ENCODE data around the gene LRRC49.
A peak's percentile ranks its signal among the peaks of the same experiment; 100 is the strongest.

LRRC49 gene

DNA sequence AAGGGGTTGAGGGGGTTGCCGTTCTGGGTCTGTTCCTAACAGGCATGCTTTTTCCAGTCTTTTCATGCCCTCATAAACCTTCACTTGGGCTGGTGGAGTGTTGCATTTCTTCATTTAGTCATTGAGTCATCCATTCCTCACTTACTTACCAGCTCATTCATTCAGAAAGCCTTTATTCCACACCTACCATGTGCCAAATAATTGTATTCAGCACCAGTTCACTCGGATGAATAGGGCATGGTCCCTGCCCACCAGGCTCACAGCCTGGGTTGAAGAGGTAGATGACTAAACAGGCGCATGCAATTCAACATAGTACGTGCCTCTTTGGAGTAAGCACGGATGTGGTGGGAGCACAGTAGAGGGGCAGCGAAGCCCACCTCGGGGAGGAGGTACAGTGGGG lies 187.5 kb downstream of the LRRC49 start:
- TF ChIP-seq SNAI2 (CRISPR knock-in tag; IDR thresholded peaks at IDR 0.05) (no peak), TCF4 (CRISPR knock-in tag; IDR thresholded peaks at IDR 0.05; ENCODE audit: borderline replicate concordance) (no peak), ZNF565 (CRISPR knock-in tag; conservative IDR thresholded peaks at IDR 0.05; ENCODE audit: low read depth) (no peak), ZC3H10 (CRISPR knock-in tag; IDR thresholded peaks at IDR 0.05) (no peak), OSR1 (CRISPR knock-in tag; IDR thresholded peaks at IDR 0.05) (no peak), GLIS3 (CRISPR knock-in tag; IDR thresholded peaks at IDR 0.05) (no peak), ZNF8 (CRISPR knock-in tag; IDR thresholded peaks at IDR 0.05) (no peak), PPARA (CRISPR knock-in tag; IDR thresholded peaks at IDR 0.05; ENCODE audit: borderline replicate concordance) (no peak), ARNTL (CRISPR knock-in tag; IDR thresholded peaks at IDR 0.05; ENCODE audit: borderline replicate concordance, low read depth) (no peak), CSDC2 (CRISPR knock-in tag; IDR thresholded peaks at IDR 0.05) (no peak), ISL1 (CRISPR knock-in tag; IDR thresholded peaks at IDR 0.05) (no peak), ZFP3 (CRISPR knock-in tag; IDR thresholded peaks at IDR 0.05) (no peak)
- TF ChIP-seq, protein P1, sequence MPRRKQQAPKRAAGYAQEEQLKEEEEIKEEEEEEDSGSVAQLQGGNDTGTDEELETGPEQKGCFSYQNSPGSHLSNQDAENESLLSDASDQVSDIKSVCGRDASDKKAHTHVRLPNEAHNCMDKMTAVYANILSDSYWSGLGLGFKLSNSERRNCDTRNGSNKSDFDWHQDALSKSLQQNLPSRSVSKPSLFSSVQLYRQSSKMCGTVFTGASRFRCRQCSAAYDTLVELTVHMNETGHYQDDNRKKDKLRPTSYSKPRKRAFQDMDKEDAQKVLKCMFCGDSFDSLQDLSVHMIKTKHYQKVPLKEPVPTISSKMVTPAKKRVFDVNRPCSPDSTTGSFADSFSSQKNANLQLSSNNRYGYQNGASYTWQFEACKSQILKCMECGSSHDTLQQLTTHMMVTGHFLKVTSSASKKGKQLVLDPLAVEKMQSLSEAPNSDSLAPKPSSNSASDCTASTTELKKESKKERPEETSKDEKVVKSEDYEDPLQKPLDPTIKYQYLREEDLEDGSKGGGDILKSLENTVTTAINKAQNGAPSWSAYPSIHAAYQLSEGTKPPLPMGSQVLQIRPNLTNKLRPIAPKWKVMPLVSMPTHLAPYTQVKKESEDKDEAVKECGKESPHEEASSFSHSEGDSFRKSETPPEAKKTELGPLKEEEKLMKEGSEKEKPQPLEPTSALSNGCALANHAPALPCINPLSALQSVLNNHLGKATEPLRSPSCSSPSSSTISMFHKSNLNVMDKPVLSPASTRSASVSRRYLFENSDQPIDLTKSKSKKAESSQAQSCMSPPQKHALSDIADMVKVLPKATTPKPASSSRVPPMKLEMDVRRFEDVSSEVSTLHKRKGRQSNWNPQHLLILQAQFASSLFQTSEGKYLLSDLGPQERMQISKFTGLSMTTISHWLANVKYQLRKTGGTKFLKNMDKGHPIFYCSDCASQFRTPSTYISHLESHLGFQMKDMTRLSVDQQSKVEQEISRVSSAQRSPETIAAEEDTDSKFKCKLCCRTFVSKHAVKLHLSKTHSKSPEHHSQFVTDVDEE (CRISPR knock-in tag; IDR thresholded peaks at IDR 0.05): no peak
- TF ChIP-seq, protein P2, sequence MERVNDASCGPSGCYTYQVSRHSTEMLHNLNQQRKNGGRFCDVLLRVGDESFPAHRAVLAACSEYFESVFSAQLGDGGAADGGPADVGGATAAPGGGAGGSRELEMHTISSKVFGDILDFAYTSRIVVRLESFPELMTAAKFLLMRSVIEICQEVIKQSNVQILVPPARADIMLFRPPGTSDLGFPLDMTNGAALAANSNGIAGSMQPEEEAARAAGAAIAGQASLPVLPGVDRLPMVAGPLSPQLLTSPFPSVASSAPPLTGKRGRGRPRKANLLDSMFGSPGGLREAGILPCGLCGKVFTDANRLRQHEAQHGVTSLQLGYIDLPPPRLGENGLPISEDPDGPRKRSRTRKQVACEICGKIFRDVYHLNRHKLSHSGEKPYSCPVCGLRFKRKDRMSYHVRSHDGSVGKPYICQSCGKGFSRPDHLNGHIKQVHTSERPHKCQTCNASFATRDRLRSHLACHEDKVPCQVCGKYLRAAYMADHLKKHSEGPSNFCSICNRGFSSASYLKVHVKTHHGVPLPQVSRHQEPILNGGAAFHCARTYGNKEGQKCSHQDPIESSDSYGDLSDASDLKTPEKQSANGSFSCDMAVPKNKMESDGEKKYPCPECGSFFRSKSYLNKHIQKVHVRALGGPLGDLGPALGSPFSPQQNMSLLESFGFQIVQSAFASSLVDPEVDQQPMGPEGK (CRISPR knock-in tag; IDR thresholded peaks at IDR 0.05; ENCODE audit: borderline replicate concordance): no peak
- TF ChIP-seq, protein P3, sequence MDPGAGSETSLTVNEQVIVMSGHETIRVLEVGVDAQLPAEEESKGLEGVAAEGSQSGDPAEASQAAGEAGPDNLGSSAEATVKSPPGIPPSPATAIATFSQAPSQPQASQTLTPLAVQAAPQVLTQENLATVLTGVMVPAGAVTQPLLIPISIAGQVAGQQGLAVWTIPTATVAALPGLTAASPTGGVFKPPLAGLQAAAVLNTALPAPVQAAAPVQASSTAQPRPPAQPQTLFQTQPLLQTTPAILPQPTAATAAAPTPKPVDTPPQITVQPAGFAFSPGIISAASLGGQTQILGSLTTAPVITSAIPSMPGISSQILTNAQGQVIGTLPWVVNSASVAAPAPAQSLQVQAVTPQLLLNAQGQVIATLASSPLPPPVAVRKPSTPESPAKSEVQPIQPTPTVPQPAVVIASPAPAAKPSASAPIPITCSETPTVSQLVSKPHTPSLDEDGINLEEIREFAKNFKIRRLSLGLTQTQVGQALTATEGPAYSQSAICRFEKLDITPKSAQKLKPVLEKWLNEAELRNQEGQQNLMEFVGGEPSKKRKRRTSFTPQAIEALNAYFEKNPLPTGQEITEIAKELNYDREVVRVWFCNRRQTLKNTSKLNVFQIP (CRISPR knock-in tag; IDR thresholded peaks at IDR 0.05; ENCODE audit: borderline replicate concordance, low read depth): no peak
- TF ChIP-seq, protein P4, sequence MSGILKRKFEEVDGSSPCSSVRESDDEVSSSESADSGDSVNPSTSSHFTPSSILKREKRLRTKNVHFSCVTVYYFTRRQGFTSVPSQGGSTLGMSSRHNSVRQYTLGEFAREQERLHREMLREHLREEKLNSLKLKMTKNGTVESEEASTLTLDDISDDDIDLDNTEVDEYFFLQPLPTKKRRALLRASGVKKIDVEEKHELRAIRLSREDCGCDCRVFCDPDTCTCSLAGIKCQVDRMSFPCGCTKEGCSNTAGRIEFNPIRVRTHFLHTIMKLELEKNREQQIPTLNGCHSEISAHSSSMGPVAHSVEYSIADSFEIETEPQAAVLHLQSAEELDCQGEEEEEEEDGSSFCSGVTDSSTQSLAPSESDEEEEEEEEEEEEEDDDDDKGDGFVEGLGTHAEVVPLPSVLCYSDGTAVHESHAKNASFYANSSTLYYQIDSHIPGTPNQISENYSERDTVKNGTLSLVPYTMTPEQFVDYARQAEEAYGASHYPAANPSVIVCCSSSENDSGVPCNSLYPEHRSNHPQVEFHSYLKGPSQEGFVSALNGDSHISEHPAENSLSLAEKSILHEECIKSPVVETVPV (CRISPR knock-in tag; IDR thresholded peaks at IDR 0.05): no peak
- ATAC-seq: no peak

DNA sequence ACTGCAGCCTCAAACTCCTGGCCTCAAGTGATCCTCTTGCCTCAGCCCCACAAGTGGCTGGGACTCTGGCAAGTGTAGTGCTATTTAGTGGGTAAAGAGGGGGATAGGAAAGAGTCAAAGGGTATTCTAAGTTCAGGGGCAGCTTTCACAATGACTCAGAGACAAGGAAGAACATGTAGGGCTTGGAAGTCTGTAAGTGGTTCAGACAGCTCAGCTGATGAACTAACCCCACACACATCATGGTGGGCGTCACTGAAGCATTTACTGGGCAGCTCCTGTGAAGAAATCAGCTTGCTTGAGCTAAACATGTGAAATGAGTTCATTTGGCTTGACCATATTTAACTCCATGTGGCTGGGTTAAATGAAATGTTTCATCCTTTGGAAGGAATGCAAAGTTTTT lies 188.1 kb downstream of the LRRC49 start:
- TF ChIP-seq ARNTL (CRISPR knock-in tag; IDR thresholded peaks at IDR 0.05; ENCODE audit: borderline replicate concordance, low read depth) (no peak), ESRRG (CRISPR knock-in tag; IDR thresholded peaks at IDR 0.05) (no peak)
- TF ChIP-seq, protein P1 (CRISPR knock-in tag; IDR thresholded peaks at IDR 0.05): no peak
- peak; percentile 33; the same call in 1 of the 3 replicates for ATAC-seq

DNA sequence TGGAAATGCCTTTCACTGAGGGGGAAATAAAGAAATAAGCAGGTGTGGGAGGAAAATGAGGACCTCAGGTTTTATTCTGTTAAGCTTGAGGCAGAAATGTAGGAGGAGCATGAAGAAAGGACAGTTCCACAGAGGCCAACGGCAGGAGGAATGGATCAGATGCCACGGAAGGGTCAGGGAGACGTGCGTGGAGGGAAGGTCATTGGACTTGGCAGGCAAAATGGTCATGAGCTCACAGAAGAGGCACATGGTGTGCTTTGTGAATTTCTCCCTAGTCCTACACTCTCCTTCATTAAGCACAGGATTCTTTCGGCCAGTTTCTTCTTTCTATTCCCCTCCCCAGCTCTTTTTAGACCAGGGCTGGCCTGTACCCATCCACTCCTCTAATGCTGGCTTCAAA lies 190.2 kb downstream of the LRRC49 start:
- no peak for ATAC-seq
- no peak for TF ChIP-seq CSDC2 (CRISPR knock-in tag; IDR thresholded peaks at IDR 0.05)
- no peak for TF ChIP-seq RARB (CRISPR knock-in tag; IDR thresholded peaks at IDR 0.05)
- TF ChIP-seq, protein P1 (CRISPR knock-in tag; IDR thresholded peaks at IDR 0.05): no peak
- TF ChIP-seq, protein P3 (CRISPR knock-in tag; IDR thresholded peaks at IDR 0.05; ENCODE audit: borderline replicate concordance, low read depth): no peak
- no peak for TF ChIP-seq PPARA (CRISPR knock-in tag; IDR thresholded peaks at IDR 0.05; ENCODE audit: borderline replicate concordance)
- no peak for TF ChIP-seq ZNF70 (CRISPR knock-in tag; IDR thresholded peaks at IDR 0.05)
- TF ChIP-seq ZFP30 (CRISPR knock-in tag; IDR thresholded peaks at IDR 0.05): no peak
- no peak for TF ChIP-seq SNAI2 (CRISPR knock-in tag; IDR thresholded peaks at IDR 0.05)
- TF ChIP-seq ZC3H10 (CRISPR knock-in tag; IDR thresholded peaks at IDR 0.05): no peak
- no peak for TF ChIP-seq ZFP3 (CRISPR knock-in tag; IDR thresholded peaks at IDR 0.05)
- TF ChIP-seq ZNF8 (CRISPR knock-in tag; IDR thresholded peaks at IDR 0.05): no peak
